HG03060 (cell line): ENCODE data around the gene LOXL3.

Source experiments
- ATAC-seq: cut with Tn5 transposase; IDR thresholded peaks from one replicate; pipeline ENCODE4 v1.9.1; 2021; ENCODE audit warnings: low read depth, moderate number of reproducible peaks; ENCODE audit not compliant: unreplicated experiment

The LOXL3 gene

DNA sequence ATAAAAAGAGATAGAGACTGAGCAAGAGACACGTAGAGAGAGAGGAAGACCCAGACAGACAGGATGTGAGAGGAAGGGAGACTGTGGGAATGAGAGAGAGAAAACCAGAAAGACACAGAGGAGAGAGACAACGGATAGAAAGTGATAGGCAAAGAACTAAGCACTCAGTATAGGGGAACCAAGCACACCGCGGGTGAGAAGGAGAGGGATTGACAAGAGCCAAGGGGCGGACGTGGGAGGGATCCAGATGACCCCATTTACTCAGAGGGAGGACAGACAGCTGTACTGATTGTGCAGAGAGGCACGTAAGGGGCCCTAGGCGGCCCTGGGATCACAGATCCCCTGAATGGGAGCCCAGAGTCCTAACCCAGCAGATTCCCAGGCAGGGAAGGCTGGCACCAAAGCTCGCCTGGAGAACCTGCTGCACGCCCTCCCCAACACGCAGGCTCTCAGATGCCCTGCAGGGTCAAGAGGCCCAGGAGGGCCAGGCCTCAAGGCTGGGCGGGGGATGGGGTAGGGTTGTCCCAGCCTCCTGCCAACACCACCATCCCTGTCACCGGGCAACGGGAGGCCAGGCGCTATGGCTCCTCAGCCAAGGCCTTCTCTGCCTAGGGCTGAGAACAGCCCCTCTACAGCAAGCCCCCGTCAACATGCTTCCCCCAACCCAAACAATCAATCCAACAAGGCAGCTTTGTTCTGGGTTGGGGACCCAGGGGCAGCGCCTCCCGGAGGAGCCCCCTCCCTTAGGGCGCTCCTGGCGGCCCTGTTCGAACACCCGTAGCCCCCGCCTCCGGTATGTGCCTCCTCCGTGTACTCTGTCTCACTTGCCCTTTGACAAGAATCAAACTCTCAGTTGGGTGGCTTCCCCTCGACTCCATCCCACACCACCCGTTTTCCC lies 579 bp downstream of the LOXL3 start:
- ATAC-seq, result no peak

DNA sequence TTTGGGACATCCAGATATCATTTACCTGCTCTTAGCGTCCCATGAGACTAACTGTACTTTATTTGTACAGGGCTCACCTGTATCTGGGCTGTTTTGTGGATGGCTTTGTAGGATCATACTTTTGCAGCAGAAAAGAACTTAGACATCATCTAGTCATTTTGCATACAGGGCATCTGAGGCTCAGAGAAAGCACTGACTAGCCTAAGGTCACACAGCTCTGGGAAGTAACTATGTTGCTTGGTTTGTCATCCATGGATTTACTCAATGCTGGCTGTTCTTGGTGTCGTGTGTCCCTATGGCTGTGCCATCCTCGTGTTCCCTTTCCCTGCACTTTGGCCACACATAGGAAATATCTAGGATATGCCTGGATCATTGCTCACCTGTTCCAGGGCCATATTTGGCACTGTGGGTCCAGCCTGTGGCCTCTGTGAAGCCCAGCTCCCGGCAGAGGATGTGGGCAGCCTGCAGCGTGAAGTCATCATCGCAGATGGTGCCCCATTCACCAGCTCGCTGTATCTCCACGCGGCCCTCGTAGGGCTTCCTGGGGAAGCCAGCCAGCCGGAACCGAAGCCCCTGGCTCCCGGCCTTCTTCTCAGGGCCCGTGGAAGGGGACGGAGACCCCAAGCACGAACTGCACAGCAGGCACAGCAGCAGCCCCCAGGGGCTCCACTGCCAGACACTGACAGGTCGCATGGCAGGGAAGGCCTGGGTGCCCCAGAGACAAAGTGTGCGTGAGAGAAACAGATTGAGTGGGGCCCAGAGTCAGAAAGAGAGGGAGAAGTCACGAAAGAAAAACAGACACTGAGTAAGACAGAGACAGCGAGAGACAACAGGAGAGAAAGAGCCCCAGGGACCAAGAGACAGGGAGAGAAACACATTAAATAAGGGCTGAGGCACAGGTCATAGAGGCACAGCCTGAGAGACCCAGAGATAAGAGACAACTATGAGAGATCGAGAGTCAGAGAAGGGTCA lies 1.5 kb downstream of the LOXL3 start:
- no peak for ATAC-seq

DNA sequence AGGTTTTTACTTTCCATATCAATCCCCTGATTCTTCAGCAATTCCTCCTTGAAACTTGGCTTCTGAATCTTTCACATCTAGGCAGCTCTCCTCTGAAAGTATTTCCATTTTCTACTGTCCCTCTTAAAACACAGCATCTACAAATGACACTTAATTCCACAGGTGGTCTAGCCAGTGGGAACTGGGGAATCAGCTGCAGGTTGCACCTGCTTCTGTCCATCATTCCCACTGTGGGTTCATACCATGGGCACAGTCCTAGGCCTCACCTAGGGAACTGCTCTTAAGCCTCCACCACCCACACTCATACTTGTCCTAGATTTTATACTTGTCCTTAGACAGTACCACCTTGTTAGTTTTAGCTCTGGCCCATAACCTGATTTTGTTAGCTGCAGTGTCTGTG lies 2.2 kb downstream of the LOXL3 start:
- no peak for ATAC-seq

- ATAC-seq, result no peak
Measured at GRCh38 chr2:74550231-74550630, 3.5 kb downstream of the LOXL3 start.

- no peak for ATAC-seq
Measured at GRCh38 chr2:74548900-74549826, 4.6 kb downstream of the LOXL3 start.

DNA sequence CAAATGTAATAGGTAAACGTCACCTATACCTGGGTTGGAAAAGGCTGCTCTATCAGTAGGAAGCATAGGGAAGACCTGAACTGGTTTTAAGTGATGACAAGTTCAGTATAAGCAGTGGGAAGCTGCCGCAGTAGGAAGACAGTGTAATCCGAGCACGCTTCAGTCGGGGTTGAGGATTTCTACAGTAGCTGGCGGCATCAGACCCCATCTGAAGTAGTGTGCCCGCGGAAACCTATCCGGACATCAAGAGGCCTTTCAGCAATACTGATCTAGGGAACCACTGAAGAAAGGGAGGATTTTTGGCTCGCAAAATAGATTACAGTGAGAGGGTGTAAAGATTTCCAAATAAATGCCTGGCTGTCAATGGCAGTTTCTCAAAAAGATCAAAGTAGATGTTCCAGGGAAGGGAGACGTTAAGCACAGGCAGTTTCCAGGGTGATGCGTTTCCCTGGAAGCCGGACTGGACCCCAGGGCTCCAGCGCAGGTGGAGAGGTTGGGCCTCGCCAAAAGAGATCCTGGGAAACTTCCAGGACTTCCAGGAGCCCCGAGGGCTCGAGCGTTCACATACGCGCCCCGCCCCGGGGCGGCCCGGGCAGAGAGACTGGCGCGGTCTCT lies 5.3 kb downstream of the LOXL3 start:
- no peak for ATAC-seq

DNA sequence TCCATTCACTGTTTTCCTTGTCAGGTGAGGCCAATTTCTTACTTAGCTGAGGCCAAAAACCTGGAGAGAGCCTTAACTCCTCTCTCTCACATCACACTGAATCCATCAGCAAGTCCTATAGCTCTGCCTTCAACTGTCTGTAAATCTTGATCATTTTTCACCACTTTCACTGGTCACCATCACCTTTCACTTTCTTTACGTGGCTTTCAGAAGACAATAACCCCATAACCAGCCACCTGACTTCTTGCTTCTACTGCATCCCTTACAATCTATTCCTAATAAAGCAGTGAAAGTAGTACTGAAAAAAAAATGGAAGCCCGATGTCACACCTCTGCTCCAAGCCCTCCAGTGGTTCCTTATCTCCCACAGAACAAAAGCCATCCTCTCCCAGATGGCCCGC lies 7.7 kb downstream of the LOXL3 start:
- no peak for ATAC-seq

DNA sequence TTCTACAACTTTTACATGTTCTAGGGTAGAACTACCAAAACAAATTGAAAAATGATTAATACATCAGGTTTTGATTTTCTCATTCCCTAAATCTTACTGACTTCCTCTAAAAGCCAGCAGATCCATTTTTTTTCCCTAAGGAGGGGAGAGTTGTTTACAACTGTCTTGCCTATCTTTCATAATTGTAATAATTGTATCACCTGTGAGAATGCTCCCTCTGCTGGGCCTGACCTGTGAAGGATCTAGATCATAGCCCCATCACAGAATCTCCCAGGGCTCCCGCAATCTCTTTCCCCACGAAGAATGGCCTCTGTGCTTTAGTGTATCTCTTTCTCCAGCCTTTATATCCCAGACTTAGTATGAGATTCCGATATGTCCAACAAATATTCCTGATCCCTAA lies 9.1 kb downstream of the LOXL3 start:
- ATAC-seq, result no peak

GRCh38 chr2:74542978-74543377 lies 10.8 kb downstream of the LOXL3 start:
- no peak for ATAC-seq

- no peak for ATAC-seq
Measured at GRCh38 chr2:74540291-74540690, 13.5 kb downstream of the LOXL3 start.

DNA sequence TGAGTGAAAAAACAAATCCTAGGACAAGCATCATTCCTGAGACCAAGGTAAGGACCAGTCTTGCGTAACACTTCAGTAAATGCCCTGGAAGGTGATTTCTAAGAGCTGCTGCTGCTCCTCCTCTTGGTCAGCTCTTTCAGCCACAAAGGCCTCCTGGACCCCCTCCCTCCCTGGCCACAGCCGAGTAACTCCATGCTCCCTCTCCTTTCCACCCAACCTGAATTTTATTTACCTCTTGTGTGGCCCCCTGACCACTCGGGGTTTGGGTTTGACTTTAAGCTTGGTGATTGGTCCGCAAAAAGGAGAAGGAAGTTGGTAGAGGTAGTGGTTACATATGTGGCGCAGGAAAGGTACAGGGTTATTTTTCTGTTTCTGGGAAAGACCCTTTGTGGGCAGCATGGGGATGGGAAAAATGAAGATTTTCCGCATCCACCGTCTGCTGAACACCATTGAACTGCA lies 14.8 kb downstream of the LOXL3 start:
- no peak for ATAC-seq

DNA sequence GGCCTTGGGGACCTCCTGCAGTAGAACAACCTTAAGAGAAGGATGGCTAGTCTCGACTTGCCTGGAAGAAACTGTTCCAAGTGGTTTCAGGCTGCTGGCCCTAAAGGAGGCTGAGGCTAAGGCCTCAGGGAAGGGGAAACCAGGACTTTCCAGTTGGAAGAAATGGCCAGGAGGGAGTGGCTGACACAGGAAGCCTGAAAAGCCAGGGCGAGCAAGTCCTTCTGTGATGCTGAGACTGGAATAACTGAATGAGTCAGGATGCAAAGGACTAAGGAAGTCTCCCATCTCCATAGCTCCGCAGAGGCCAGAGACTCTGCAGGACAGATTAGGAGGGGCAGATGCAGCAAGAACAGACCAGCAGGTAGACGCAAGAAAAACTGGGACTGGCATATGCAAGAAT lies 16.6 kb downstream of the LOXL3 start:
- no peak for ATAC-seq

DNA sequence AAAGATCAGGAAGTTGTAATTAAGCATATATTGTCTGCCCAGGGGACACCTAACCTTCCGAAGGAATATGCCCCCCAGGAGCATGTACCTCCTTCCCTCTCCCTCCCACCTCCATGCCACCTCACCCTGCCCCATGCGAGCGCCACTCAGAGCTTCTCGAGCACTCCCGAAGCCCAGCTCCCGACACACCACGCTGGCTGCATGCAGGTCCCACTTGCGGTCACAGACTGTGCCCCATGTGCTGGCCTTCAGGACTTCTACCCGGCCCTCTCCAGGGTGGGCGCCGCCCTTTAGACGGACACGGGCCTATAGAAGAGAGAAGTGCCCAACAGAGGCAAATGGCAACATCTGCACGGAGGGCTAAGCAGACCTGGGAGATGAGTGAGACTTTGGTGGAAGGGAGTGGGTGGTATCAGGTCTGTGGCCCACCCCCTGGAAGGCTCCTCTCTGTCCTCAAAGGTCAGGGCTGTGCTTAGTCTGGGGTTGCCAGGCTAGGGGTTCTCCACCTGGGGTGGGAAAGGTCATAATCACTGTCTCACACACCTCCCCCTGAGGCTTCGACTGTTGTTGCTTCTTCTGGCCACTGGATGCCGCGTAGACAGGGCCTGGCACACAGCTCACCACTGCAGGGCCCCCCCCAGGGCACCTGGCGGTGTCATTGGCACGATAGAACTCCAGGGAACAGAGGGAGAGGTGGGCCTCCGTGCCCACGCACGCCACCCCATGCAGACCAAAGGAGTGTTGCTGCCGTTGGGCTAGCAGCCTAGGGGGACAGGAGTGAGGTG lies 17.4 kb downstream of the LOXL3 start:
- ATAC-seq, result no peak

DNA sequence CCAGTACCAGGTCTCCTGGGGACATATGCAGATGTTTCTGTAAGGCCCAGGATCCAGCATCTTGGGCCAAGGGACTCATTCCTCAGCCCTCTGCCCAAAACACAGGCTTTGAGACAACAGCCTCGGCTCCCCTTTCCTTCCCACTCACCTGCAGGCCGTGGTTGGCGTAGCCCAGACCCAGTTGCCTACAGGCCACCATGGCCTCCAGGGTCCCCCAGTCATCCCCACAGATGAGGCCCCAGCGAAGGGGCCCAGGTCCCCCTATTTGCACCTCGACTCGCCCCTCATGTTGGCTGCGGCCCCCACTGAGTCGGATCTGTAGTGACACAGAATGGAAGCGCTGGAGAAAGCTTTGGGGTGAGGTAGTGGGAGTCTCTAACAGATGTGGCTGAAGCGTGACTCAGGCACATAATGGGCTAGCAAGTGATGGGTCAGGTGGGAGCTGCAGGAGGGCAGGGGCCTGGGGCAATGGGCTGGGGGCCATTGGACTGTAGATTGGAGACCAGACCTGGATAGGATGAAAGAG lies 18.2 kb downstream of the LOXL3 start:
- ATAC-seq, result no peak

DNA sequence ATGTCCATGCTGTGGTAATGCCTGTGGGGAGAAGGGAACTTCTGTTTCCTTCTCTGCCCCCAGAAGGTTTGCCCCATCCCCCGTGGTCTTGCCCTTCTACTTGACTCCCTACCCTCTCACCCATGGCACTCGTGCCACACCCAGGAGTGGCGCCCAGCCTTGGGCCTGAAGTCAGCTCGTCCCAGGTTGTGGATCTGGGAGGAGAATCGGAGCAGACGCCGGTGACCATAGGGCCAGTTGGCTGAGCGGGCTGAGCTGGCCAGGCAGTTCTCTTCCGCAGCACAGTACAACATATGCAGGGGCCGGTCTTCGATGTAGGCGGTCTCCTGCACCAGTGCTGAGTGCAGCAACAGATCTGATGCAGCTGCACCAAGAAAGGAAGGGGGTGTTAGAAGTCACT lies 19.3 kb downstream of the LOXL3 start:
- no peak for ATAC-seq

DNA sequence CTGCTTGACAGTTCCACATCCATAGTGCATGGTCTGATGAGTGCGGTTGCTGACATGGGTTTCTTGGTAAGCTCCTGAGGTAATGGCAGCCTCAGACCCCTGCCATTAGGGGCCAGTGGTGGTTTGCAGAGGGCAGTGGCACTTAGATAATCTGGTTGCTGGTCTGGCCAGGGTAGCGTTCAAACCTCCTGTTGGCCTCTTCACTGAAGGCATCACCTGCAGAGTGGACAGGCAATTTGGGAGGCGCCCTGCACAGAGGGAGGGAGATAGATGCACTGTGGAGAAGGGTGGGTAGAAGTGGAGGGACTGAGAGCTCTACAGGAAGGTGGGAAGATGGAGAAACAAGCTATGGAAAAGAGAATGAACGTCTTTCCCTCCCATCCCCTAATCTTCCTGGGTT lies 20.3 kb downstream of the LOXL3 start:
- ATAC-seq, result no peak

GRCh38 chr2:74532222-74532621 lies 21.5 kb downstream of the LOXL3 start:
- no peak for ATAC-seq

GRCh38 chr2:74531666-74532065 lies 22.1 kb downstream of the LOXL3 start:
- ATAC-seq, result no peak
